ENCODE measurements around the gene HIF1A. TPM values are rescaled to one million over a fixed set of nuclear protein-coding genes. Genes with fewer than 3 reads are reported as not detected.

HIF1A gene
- total and polyA plus RNA-seq, 5 donors from 2014 or later, result 48.2 to 123 (median 60.7) TPM

DNA sequence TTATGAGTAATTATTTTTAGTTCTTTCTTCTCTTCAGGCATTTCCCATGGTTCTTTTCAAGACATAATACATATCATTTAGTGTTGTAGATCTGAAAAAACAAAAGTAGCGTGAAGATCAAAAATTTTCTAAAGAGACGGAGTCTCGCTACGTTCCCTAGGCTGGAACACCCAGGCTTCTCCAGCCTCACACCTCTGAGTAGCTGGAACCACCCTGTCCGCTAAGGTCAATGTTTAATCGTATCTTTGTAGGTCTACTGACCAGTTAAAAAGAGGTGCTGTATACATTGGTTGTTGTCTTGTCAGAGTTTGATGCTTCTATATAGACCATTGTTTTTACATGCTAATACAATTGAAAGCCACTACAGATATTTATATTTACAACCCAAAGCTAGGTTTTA lies 1.3 kb upstream of the HIF1A start:
- Histone ChIP-seq H3K27ac (ENCODE audit: insufficient read depth, low read length, poor library complexity, severe bottlenecking) (peak overlapping the region; percentile 81), H3K4me3 (ENCODE audit: low read depth, low read length) (peak overlapping the region; percentile 92), H3K9me3 (ENCODE audit: control insufficient read depth in 2 of 2, low read length in 2 of 2) (peaks cover 0 to 2% of the 10 kb centered on the region in 2 experiments), H3K36me3 (ENCODE audit: control insufficient read depth, insufficient read depth, low read length) (no peaks in the 10 kb centered on the region), H3K4me1 (ENCODE audit: control insufficient read depth, insufficient read depth, low read length, poor library complexity, severe bottlenecking) (peaks cover 34% of the 10 kb centered on the region), H3K27me3 (ENCODE audit: control insufficient read depth, insufficient read depth, low read length) (peaks cover 2% of the 10 kb centered on the region)
- Mint-ChIP-seq H3K27me3 (peaks cover 24% of the 10 kb centered on the region), H3K4me3 (peak overlapping the region; percentile 91 to 98 (median 95)), H3K36me3 (peaks cover 6% of the 10 kb centered on the region), H3K27ac (peak overlapping the region; percentile 77 to 97 (median 97)), H3K4me1 (peaks cover 24 to 51% (median 43%) of the 10 kb centered on the region in 4 donors), H3K9me3 (peaks cover 0 to 9% (median 1%) of the 10 kb centered on the region in 7 donors)
- ATAC-seq (ENCODE audit: low read depth in 2 of 2) (no peak), DNase-seq (no peak)

GRCh38 chr14:61695695-61696527 lies 598 bp downstream of the HIF1A start:
- Mint-ChIP-seq H3K9me3 (peaks cover 0 to 3% (median 0%) of the 10 kb centered on the region in 7 donors), H3K27ac (peak overlapping the region; percentile 94 to 97 (median 95)), H3K4me3 (peak overlapping the region; percentile 91 to 98 (median 96)), H3K36me3 (no peaks in the 10 kb centered on the region), H3K27me3 (peaks cover 8% of the 10 kb centered on the region), H3K4me1 (peaks cover 37 to 62% (median 52%) of the 10 kb centered on the region in 4 donors)
- Histone ChIP-seq H3K4me1 (ENCODE audit: control insufficient read depth, insufficient read depth, low read length, poor library complexity, severe bottlenecking) (peaks cover 48% of the 10 kb centered on the region), H3K9me3 (ENCODE audit: control insufficient read depth in 2 of 2, low read length in 2 of 2) (no peaks in the 10 kb centered on the region), H3K36me3 (ENCODE audit: control insufficient read depth, insufficient read depth, low read length) (no peaks in the 10 kb centered on the region), H3K4me3 (ENCODE audit: low read depth, low read length) (peak overlapping the region; percentile 95), H3K27ac (ENCODE audit: insufficient read depth, low read length, poor library complexity, severe bottlenecking) (peak overlapping the region; percentile 89), H3K27me3 (ENCODE audit: control insufficient read depth, insufficient read depth, low read length) (no peaks in the 10 kb centered on the region)
- DNase-seq (peak; percentile 34 to 58 (median 41)), ATAC-seq (ENCODE audit: low read depth in 2 of 2) (no peak)

DNA sequence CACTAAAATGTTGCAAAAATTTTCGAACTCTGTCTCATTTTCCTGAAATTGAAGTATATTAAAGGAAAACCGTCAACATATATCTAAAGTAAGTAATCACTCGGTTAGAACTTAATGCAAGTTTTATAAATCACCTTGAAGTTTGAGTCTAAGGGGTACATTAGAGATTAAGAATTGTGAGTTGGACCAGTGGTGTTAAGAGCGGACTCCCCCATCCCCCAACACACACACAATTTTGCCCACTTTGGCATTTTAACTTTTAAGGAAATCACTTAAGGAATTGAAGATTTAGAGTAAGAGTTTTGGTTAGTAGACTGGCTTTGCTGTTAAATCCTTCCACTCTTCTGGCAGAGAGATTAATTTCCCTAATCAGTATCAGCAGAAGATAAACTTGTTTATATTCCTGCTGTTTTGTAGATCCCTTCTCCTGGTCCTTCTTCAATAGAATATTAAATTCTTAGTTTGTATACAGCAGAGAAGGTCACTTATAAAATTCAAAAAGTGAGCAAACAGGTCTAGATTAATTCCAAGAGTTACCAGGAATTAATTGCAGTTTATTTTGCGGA lies 1.5 kb downstream of the HIF1A start:
- H3K27ac Mint-ChIP-seq, result peak overlapping the region; percentile 87 to 97 (median 94)
- no peak for ATAC-seq (ENCODE audit: low read depth in 2 of 2)
- H3K4me3 ChIP-seq (ENCODE audit: low read depth, low read length), result peak overlapping the region; percentile 95
- peak overlapping the region; percentile 47 for H3K27ac ChIP-seq (ENCODE audit: insufficient read depth, low read length, poor library complexity, severe bottlenecking)
- no peak for DNase-seq
- no peaks in the 10 kb centered on the region for H3K9me3 ChIP-seq (ENCODE audit: control insufficient read depth in 2 of 2, low read length in 2 of 2)
- H3K9me3 Mint-ChIP-seq, result peaks cover 0 to 3% (median 0%) of the 10 kb centered on the region in 7 donors
- H3K4me3 Mint-ChIP-seq, result peak overlapping the region; percentile 91 to 98 (median 96)
- H3K27me3 ChIP-seq (ENCODE audit: control insufficient read depth, insufficient read depth, low read length), result no peaks in the 10 kb centered on the region
- H3K27me3 Mint-ChIP-seq, result peaks cover 2% of the 10 kb centered on the region
- peaks cover 51% of the 10 kb centered on the region for H3K4me1 ChIP-seq (ENCODE audit: control insufficient read depth, insufficient read depth, low read length, poor library complexity, severe bottlenecking)
- H3K36me3 ChIP-seq (ENCODE audit: control insufficient read depth, insufficient read depth, low read length), result no peaks in the 10 kb centered on the region
- H3K4me1 Mint-ChIP-seq, result peaks cover 32 to 60% (median 51%) of the 10 kb centered on the region in 4 donors
- no peaks in the 10 kb centered on the region for H3K36me3 Mint-ChIP-seq

- Mint-ChIP-seq H3K4me3 (peak overlapping the region; percentile 91 to 98 (median 96)), H3K36me3 (no peaks in the 10 kb centered on the region), H3K27ac (peak overlapping the region; percentile 9 to 97 (median 68)), H3K27me3 (no peaks in the 10 kb centered on the region), H3K9me3 (peaks cover 0 to 3% (median 0%) of the 10 kb centered on the region in 7 donors), H3K4me1 (peaks cover 40 to 72% (median 55%) of the 10 kb centered on the region in 4 donors)
- H3K36me3 ChIP-seq (ENCODE audit: control insufficient read depth, insufficient read depth, low read length), result no peaks in the 10 kb centered on the region
- no peaks in the 10 kb centered on the region for H3K9me3 ChIP-seq (ENCODE audit: control insufficient read depth in 2 of 2, low read length in 2 of 2)
- H3K4me3 ChIP-seq (ENCODE audit: low read depth, low read length), result peak overlapping the region; percentile 95
- ATAC-seq (ENCODE audit: low read depth in 2 of 2) (no peak), DNase-seq (no peak)
- H3K27ac ChIP-seq (ENCODE audit: insufficient read depth, low read length, poor library complexity, severe bottlenecking), result no peak overlapping the region
- no peaks in the 10 kb centered on the region for H3K27me3 ChIP-seq (ENCODE audit: control insufficient read depth, insufficient read depth, low read length)
- H3K4me1 ChIP-seq (ENCODE audit: control insufficient read depth, insufficient read depth, low read length, poor library complexity, severe bottlenecking), result peaks cover 62% of the 10 kb centered on the region
These were observed 3.1 kb downstream of the HIF1A start for GRCh38 chr14:61698206-61698980.

DNA sequence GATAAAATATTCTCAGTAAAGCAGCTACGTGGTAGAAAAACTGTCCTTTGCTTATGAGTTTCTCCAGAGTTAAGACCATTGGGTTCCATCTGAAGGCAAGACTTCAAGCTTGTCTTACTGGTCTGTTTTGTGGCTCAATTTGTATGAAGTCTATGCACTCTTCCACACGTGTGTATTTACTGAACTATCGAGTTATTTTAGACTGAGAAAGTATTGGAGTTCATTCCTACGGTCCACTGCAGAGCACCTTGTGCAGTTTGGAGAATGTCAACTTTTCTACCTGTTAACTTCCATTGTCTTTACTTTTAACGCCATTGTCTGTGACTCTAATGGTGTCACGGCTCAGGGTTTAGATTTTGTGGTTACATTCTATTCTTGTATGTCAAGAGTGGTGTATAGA lies 3.7 kb downstream of the HIF1A start:
- no peaks in the 10 kb centered on the region for H3K9me3 ChIP-seq (ENCODE audit: control insufficient read depth in 2 of 2, low read length in 2 of 2)
- ATAC-seq (ENCODE audit: low read depth in 2 of 2) (no peak), DNase-seq (no peak)
- peaks cover 0 to 3% (median 0%) of the 10 kb centered on the region in 7 donors for H3K9me3 Mint-ChIP-seq
- no peaks in the 10 kb centered on the region for H3K36me3 ChIP-seq (ENCODE audit: control insufficient read depth, insufficient read depth, low read length)
- peaks cover 65% of the 10 kb centered on the region for H3K4me1 ChIP-seq (ENCODE audit: control insufficient read depth, insufficient read depth, low read length, poor library complexity, severe bottlenecking)
- H3K36me3 Mint-ChIP-seq, result no peaks in the 10 kb centered on the region
- H3K27ac ChIP-seq (ENCODE audit: insufficient read depth, low read length, poor library complexity, severe bottlenecking), result no peak overlapping the region
- no peaks in the 10 kb centered on the region for H3K27me3 ChIP-seq (ENCODE audit: control insufficient read depth, insufficient read depth, low read length)
- no peaks in the 10 kb centered on the region for H3K27me3 Mint-ChIP-seq
- peak overlapping the region; percentile 95 for H3K4me3 ChIP-seq (ENCODE audit: low read depth, low read length)
- peaks cover 44 to 77% (median 57%) of the 10 kb centered on the region in 4 donors for H3K4me1 Mint-ChIP-seq
- no peak overlapping the region for H3K27ac Mint-ChIP-seq
- peak overlapping the region; percentile 91 to 98 (median 96) for H3K4me3 Mint-ChIP-seq

DNA sequence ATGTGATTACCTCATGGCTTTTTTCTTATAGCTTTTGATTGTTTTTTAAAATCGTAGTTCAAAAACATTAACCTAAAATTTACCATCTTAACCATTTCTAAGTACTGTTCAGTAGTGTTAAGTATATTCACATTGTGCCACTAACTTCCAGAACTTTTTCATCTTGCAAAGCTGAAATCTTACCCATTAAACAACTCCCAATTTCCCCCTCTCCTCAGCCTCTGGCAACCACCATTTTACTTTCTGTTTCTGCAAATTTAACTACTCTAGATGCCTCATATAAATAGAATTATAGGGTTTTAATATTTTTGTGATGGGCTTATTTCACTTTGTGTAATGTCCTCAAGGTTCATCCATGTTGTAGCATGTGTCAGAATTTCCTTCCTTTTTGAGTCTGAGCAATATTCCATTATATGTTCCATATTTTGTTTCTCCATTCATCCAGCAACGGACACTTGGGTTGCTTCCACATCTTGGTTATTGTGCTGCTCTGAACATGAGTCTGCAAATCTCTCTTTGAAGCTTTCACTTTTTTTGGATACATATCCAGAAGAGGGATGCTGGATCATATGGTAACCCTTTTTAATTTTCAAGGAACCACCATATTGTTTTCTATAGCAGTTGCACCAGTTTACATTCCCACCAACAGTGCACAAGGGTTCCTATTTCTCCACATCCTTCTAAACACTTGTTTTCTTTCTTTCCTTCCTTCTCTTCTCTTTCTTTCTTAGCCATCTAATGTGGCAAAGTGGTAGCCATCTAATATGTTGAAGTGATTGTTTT lies 5.0 kb downstream of the HIF1A start:
- H3K27me3 Mint-ChIP-seq, result no peaks in the 10 kb centered on the region
- H3K27me3 ChIP-seq (ENCODE audit: control insufficient read depth, insufficient read depth, low read length), result no peaks in the 10 kb centered on the region
- ATAC-seq (ENCODE audit: low read depth in 2 of 2) (no peak), DNase-seq (no peak)
- H3K27ac Mint-ChIP-seq, result peak overlapping the region in 2 of 3 donors; percentile 6 to 21
- H3K36me3 ChIP-seq (ENCODE audit: control insufficient read depth, insufficient read depth, low read length), result no peaks in the 10 kb centered on the region
- H3K9me3 Mint-ChIP-seq, result peaks cover 0 to 3% (median 0%) of the 10 kb centered on the region in 7 donors
- peak overlapping the region; percentile 95 for H3K4me3 ChIP-seq (ENCODE audit: low read depth, low read length)
- H3K27ac ChIP-seq (ENCODE audit: insufficient read depth, low read length, poor library complexity, severe bottlenecking), result no peak overlapping the region
- no peaks in the 10 kb centered on the region for H3K36me3 Mint-ChIP-seq
- no peaks in the 10 kb centered on the region for H3K9me3 ChIP-seq (ENCODE audit: control insufficient read depth in 2 of 2, low read length in 2 of 2)
- peak overlapping the region; percentile 24 to 91 (median 34) for H3K4me3 Mint-ChIP-seq
- H3K4me1 Mint-ChIP-seq, result peaks cover 51 to 78% (median 59%) of the 10 kb centered on the region in 4 donors
- H3K4me1 ChIP-seq (ENCODE audit: control insufficient read depth, insufficient read depth, low read length, poor library complexity, severe bottlenecking), result peaks cover 56% of the 10 kb centered on the region

DNA sequence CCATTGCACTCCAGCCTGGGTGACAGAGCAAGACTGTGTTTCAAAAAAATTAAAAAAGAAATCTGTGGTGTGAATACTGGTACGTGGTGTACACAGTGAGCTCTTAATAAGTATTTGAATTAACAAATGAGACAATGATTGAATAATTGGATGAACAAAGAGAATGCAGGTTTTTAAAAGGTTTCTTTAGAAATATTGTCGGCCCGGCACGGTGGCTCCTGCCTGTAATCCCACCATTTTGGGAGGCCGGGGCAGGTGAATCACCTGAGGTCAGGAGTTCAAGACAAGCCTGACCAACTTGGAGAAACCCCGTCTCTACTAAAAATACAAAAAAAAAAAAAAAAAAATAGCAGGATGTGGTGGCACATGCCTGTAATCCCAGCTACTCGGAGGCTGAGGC lies 6.6 kb downstream of the HIF1A start:
- no peak for DNase-seq
- H3K4me1 ChIP-seq (ENCODE audit: control insufficient read depth, insufficient read depth, low read length, poor library complexity, severe bottlenecking), result peaks cover 57% of the 10 kb centered on the region
- H3K27me3 ChIP-seq (ENCODE audit: control insufficient read depth, insufficient read depth, low read length), result no peaks in the 10 kb centered on the region
- Mint-ChIP-seq H3K36me3 (no peaks in the 10 kb centered on the region), H3K4me1 (peaks cover 58 to 90% (median 64%) of the 10 kb centered on the region in 4 donors), H3K27me3 (no peaks in the 10 kb centered on the region), H3K27ac (peak overlapping the region in 1 of 3 donors; percentile 69), H3K9me3 (peaks cover 0 to 3% (median 0%) of the 10 kb centered on the region in 7 donors), H3K4me3 (peak overlapping the region in 2 of 4 donors; percentile 44 to 77)
- ATAC-seq (ENCODE audit: low read depth in 2 of 2), result no peak
- H3K9me3 ChIP-seq (ENCODE audit: control insufficient read depth in 2 of 2, low read length in 2 of 2), result no peaks in the 10 kb centered on the region
- H3K27ac ChIP-seq (ENCODE audit: insufficient read depth, low read length, poor library complexity, severe bottlenecking), result no peak overlapping the region
- no peak overlapping the region for H3K4me3 ChIP-seq (ENCODE audit: low read depth, low read length)
- H3K36me3 ChIP-seq (ENCODE audit: control insufficient read depth, insufficient read depth, low read length), result no peaks in the 10 kb centered on the region

All from CD4-positive, CD25-positive, alpha-beta regulatory T cell (primary cell).